Measurements from ENCODE around the gene BDKRB2. TPM values are rescaled to one million over a fixed set of nuclear protein-coding genes. Genes with fewer than 3 reads are reported as not detected.

Gene BDKRB2
- total and polyA plus RNA-seq, 2 experiments from 2014 or later: 0.14 to 0.21 TPM

DNA sequence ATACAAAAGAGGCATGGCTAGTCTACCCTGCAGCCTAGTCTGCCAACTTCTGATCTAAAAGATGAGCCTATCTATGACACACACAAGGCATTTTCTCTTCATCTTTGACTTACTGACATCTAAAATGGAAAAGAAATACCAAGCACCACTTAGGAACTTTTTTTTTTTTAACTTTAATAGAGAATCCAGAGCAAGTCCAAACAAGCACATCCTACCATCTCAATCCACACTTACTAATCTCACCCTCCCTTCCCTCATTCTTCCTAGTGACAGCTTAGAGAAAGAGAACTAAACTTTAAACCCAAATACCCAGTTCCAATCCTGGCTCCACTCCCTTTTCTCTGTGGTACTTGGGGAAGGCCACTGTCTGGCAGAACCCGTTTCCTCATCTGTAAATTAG, 83.2 kb downstream of the BDKRB2 start:
- Histone ChIP-seq H3K27ac (ENCODE audit: low read depth) (no peak overlapping the region), H3K9me2 (ENCODE audit: insufficient read depth) (no peaks in the 10 kb centered on the region), H3K27me3 (ENCODE audit: insufficient read depth) (no peaks in the 10 kb centered on the region), H2AFZ (no peak overlapping the region), H4K20me1 (replicated peaks; ENCODE audit: insufficient read depth) (no peaks in the 10 kb centered on the region), H3K4me3 (no peak overlapping the region), H3K4me2 (no peak overlapping the region), H3K4me1 (ENCODE audit: insufficient read depth) (no peaks in the 10 kb centered on the region), H3F3A (replicated peaks; ENCODE audit: low read depth) (no peaks in the 10 kb centered on the region), H3K79me2 (replicated peaks; ENCODE audit: insufficient read depth) (no peaks in the 10 kb centered on the region), H3K36me3 (ENCODE audit: insufficient read depth) (peaks cover 3% of the 10 kb centered on the region; the same call in 1 of the 2 replicates)
- H3K27me3 Mint-ChIP-seq (ENCODE audit: insufficient read depth, low read depth, poor library complexity): peaks cover 4% of the 10 kb centered on the region
- ATAC-seq: no peak
- TF ChIP-seq ZNF331 (CRISPR knock-in tag; IDR thresholded peaks at IDR 0.05; ENCODE audit: low read depth): no peak
- TF ChIP-seq STAT1 (IDR thresholded peaks at IDR 0.05; ENCODE audit: unreplicated experiment): no peak
- TF ChIP-seq, protein P1, sequence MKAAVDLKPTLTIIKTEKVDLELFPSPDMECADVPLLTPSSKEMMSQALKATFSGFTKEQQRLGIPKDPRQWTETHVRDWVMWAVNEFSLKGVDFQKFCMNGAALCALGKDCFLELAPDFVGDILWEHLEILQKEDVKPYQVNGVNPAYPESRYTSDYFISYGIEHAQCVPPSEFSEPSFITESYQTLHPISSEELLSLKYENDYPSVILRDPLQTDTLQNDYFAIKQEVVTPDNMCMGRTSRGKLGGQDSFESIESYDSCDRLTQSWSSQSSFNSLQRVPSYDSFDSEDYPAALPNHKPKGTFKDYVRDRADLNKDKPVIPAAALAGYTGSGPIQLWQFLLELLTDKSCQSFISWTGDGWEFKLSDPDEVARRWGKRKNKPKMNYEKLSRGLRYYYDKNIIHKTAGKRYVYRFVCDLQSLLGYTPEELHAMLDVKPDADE (IDR thresholded peaks at IDR 0.05): no peak
- no peak for TF ChIP-seq ZNF114 (CRISPR knock-in tag; IDR thresholded peaks at IDR 0.05)
- TF ChIP-seq, protein P2, sequence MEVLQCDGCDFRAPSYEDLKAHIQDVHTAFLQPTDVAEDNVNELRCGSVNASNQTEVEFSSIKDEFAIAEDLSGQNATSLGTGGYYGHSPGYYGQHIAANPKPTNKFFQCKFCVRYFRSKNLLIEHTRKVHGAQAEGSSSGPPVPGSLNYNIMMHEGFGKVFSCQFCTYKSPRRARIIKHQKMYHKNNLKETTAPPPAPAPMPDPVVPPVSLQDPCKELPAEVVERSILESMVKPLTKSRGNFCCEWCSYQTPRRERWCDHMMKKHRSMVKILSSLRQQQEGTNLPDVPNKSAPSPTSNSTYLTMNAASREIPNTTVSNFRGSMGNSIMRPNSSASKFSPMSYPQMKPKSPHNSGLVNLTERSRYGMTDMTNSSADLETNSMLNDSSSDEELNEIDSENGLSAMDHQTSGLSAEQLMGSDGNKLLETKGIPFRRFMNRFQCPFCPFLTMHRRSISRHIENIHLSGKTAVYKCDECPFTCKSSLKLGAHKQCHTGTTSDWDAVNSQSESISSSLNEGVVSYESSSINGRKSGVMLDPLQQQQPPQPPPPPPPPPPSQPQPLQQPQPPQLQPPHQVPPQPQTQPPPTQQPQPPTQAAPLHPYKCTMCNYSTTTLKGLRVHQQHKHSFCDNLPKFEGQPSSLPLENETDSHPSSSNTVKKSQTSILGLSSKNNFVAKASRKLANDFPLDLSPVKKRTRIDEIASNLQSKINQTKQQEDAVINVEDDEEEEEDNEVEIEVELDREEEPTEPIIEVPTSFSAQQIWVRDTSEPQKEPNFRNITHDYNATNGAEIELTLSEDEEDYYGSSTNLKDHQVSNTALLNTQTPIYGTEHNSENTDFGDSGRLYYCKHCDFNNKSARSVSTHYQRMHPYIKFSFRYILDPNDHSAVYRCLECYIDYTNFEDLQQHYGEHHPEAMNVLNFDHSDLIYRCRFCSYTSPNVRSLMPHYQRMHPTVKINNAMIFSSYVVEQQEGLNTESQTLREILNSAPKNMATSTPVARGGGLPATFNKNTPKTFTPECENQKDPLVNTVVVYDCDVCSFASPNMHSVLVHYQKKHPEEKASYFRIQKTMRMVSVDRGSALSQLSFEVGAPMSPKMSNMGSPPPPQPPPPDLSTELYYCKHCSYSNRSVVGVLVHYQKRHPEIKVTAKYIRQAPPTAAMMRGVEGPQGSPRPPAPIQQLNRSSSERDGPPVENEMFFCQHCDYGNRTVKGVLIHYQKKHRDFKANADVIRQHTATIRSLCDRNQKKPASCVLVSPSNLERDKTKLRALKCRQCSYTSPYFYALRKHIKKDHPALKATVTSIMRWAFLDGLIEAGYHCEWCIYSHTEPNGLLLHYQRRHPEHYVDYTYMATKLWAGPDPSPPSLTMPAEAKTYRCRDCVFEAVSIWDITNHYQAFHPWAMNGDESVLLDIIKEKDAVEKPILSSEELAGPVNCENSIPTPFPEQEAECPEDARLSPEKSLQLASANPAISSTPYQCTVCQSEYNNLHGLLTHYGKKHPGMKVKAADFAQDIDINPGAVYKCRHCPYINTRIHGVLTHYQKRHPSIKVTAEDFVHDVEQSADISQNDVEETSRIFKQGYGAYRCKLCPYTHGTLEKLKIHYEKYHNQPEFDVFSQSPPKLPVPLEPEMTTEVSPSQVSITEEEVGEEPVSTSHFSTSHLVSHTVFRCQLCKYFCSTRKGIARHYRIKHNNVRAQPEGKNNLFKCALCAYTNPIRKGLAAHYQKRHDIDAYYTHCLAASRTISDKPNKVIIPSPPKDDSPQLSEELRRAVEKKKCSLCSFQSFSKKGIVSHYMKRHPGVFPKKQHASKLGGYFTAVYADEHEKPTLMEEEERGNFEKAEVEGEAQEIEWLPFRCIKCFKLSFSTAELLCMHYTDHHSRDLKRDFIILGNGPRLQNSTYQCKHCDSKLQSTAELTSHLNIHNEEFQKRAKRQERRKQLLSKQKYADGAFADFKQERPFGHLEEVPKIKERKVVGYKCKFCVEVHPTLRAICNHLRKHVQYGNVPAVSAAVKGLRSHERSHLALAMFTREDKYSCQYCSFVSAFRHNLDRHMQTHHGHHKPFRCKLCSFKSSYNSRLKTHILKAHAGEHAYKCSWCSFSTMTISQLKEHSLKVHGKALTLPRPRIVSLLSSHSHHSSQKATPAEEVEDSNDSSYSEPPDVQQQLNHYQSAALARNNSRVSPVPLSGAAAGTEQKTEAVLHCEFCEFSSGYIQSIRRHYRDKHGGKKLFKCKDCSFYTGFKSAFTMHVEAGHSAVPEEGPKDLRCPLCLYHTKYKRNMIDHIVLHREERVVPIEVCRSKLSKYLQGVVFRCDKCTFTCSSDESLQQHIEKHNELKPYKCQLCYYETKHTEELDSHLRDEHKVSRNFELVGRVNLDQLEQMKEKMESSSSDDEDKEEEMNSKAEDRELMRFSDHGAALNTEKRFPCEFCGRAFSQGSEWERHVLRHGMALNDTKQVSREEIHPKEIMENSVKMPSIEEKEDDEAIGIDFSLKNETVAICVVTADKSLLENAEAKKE (CRISPR knock-in tag; IDR thresholded peaks at IDR 0.05): no peak
- TF ChIP-seq, protein P3, sequence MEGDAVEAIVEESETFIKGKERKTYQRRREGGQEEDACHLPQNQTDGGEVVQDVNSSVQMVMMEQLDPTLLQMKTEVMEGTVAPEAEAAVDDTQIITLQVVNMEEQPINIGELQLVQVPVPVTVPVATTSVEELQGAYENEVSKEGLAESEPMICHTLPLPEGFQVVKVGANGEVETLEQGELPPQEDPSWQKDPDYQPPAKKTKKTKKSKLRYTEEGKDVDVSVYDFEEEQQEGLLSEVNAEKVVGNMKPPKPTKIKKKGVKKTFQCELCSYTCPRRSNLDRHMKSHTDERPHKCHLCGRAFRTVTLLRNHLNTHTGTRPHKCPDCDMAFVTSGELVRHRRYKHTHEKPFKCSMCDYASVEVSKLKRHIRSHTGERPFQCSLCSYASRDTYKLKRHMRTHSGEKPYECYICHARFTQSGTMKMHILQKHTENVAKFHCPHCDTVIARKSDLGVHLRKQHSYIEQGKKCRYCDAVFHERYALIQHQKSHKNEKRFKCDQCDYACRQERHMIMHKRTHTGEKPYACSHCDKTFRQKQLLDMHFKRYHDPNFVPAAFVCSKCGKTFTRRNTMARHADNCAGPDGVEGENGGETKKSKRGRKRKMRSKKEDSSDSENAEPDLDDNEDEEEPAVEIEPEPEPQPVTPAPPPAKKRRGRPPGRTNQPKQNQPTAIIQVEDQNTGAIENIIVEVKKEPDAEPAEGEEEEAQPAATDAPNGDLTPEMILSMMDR (conservative IDR thresholded peaks at IDR 0.05; ENCODE audit: low read depth in 2 of 2): no peak
- TF ChIP-seq CREB1 (CRISPR knock-in tag; IDR thresholded peaks at IDR 0.05; ENCODE audit: low read depth): no peak
- TF ChIP-seq, protein P4, sequence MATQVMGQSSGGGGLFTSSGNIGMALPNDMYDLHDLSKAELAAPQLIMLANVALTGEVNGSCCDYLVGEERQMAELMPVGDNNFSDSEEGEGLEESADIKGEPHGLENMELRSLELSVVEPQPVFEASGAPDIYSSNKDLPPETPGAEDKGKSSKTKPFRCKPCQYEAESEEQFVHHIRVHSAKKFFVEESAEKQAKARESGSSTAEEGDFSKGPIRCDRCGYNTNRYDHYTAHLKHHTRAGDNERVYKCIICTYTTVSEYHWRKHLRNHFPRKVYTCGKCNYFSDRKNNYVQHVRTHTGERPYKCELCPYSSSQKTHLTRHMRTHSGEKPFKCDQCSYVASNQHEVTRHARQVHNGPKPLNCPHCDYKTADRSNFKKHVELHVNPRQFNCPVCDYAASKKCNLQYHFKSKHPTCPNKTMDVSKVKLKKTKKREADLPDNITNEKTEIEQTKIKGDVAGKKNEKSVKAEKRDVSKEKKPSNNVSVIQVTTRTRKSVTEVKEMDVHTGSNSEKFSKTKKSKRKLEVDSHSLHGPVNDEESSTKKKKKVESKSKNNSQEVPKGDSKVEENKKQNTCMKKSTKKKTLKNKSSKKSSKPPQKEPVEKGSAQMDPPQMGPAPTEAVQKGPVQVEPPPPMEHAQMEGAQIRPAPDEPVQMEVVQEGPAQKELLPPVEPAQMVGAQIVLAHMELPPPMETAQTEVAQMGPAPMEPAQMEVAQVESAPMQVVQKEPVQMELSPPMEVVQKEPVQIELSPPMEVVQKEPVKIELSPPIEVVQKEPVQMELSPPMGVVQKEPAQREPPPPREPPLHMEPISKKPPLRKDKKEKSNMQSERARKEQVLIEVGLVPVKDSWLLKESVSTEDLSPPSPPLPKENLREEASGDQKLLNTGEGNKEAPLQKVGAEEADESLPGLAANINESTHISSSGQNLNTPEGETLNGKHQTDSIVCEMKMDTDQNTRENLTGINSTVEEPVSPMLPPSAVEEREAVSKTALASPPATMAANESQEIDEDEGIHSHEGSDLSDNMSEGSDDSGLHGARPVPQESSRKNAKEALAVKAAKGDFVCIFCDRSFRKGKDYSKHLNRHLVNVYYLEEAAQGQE (IDR thresholded peaks at IDR 0.05; ENCODE audit: unreplicated experiment): no peak
- no peak for TF ChIP-seq EZH2phosphoT487 (IDR thresholded peaks at IDR 0.05; ENCODE audit: unreplicated experiment)
- TF ChIP-seq JUNB (IDR thresholded peaks at IDR 0.05; ENCODE audit: unreplicated experiment): no peak
- DNase-seq (ENCODE audit: low spot score): no peak
- H3K27ac Mint-ChIP-seq: no peak overlapping the region
- no peaks in the 10 kb centered on the region; the same call in 2 of the 3 replicates for H3K4me1 Mint-ChIP-seq
- H3K9me3 Mint-ChIP-seq: no peaks in the 10 kb centered on the region
- H3K36me3 Mint-ChIP-seq (ENCODE audit: low read depth): peaks cover 11% of the 10 kb centered on the region
- no peak overlapping the region for H3K4me3 Mint-ChIP-seq

All from GM23338 (cell line).